Aorta (tissue), 5 donors: ENCODE results near the gene NFKBIE. TPM values are rescaled to one million over a fixed set of nuclear protein-coding genes. Genes with fewer than 3 reads are reported as not detected.

Experiments
- ATAC-seq: fragments of 200-7000 bp; cut with Tn5 transposase; one replicate; pipeline ENCODE4 v1.9.1; 2022; ENCODE audit warnings: moderate library complexity; ENCODE audit not compliant: low FRiP score
- DNase-seq, 2 donors: peaks; one replicate each; pipeline ENCODE4 v3.0.0-alpha.2; 2020
- H3K27ac ChIP-seq, 2 donors: one replicate each; pipeline ENCODE4 v1.5.1; 2013; ENCODE audit warnings: low read length in 2 of 2, mild to moderate bottlenecking in 2 of 2, moderate library complexity in 2 of 2, control low read depth in 1 of 2, inconsistent platforms in 1 of 2, low read depth in 1 of 2
- H3K27me3 ChIP-seq, 2 donors: one replicate each; pipeline ENCODE4 v1.6.1; 2013; ENCODE audit warnings: control low read depth in 1 of 2, low read length in 1 of 2, mild to moderate bottlenecking in 1 of 2, moderate library complexity in 1 of 2; ENCODE audit not compliant: insufficient read depth in 2 of 2, control insufficient read depth in 1 of 2
- H3K36me3 ChIP-seq, 2 donors: one replicate each; pipeline ENCODE4 v1.6.1; 2013; ENCODE audit warnings: control low read depth in 1 of 2, low read length in 1 of 2, mild to moderate bottlenecking in 1 of 2; ENCODE audit not compliant: insufficient read depth in 2 of 2, control insufficient read depth in 1 of 2
- H3K4me1 ChIP-seq, 2 donors: one replicate each; pipeline ENCODE4 v1.6.1; 2013; ENCODE audit warnings: low read length in 2 of 2, control low read depth in 1 of 2, mild to moderate bottlenecking in 1 of 2, moderate library complexity in 1 of 2; ENCODE audit not compliant: insufficient read depth in 2 of 2, control insufficient read depth in 1 of 2
- H3K4me3 ChIP-seq, 2 donors: one replicate each; pipeline ENCODE4 v1.5.1; 2013; ENCODE audit warnings: low read length in 2 of 2, control low read depth in 1 of 2, mild to moderate bottlenecking in 1 of 2
- H3K9me3 ChIP-seq: one replicate; pipeline ENCODE4 v1.6.1; 2013; ENCODE audit warnings: mild to moderate bottlenecking, low read length; ENCODE audit not compliant: control insufficient read depth
- WGBS, 2 donors: extraction: QIAGEN DNeasy Blood & Tissue Kit; methylation state at CpG; one replicate each; pipeline ENCODE4 v1.1.7; 2013; 5-methylcytosine and 5-hydroxymethylcytosine counted together
- intact Hi-C, 2 donors: fragments of 100-400 bp; cut with DNase I; formaldehyde crosslinking; loops; one replicate each; pipeline versions ENCODE4 v1.14.2 to v1.15.0; 2022
- polyA plus RNA-seq, 2 donors: library from polyadenylated mRNA; stranded (reverse); fragments of 200-250 nt; gene quantifications; one replicate each; pipeline ENCODE4 v1.2.3, GENCODE V29; 2013
- total RNA-seq, 2 donors: library from RNA; stranded (reverse); fragmentation: NEBNext Ultra II Directional; extraction: Animal tissue kit (Norgen Biotek cat#: 25700); gene quantifications; one replicate each; pipeline ENCODE4 v1.2.1, GENCODE V29; 2021
- donor health status: healthy with polysubstance abuse.
- donor health status: Bipolar disorder and iron deficiency.
- donor health status: DM: no; HTN: no; CAD: no.
- donor health status: DM: no; HTN: no; CAD: no.
- donor health status: DM: yes; HTN: yes; CAD: no.

NFKBIE gene
- total and polyA plus RNA-seq, 4 donors: 3.5 to 10.9 (median 4.9) TPM

- intact Hi-C loops: loop anchor here in 1 of 2 donors (5.0 kb wide), 1 partner anchor 42 kb away; no protein-coding TSS in a partner anchor
- H3K27me3 ChIP-seq: no peaks in the 10 kb centered on the region
- 2% methylated on average over 44 to 45 of the region's 45 CpGs for WGBS, 2 donors
- ATAC-seq: peak; percentile 83
- no peaks in the 10 kb centered on the region for H3K4me1 ChIP-seq
- H3K36me3 ChIP-seq: no peaks in the 10 kb centered on the region
- H3K27ac ChIP-seq: peak overlapping the region; percentile 53 to 89
- H3K4me3 ChIP-seq: peak overlapping the region; percentile 48 to 90
- DNase-seq: peak; percentile 94
- no peaks in the 10 kb centered on the region for H3K9me3 ChIP-seq
Measured at GRCh38 chr6:44219053-44219814, 46.1 kb downstream of the NFKBIE start.

GRCh38 chr6:44217332-44218143, 47.8 kb downstream of the NFKBIE start:
- intact Hi-C loops: loop anchor here in 1 of 2 donors (5.0 kb wide), 1 partner anchor 40 kb away; no protein-coding TSS in a partner anchor

GRCh38 chr6:44216677-44217331, 48.5 kb downstream of the NFKBIE start, which contains the start of gene MYMX:
Gene MYMX (plus strand): TSS chr6:44216926. CDS start chr6:44217472, 546 bp downstream.
- H3K9me3 ChIP-seq: no peaks in the 10 kb centered on the region
- WGBS, 2 donors: 49 to 50% methylated on average over 7 of the region's 7 CpGs
- H3K27me3 ChIP-seq: no peaks in the 10 kb centered on the region
- DNase-seq (no peak), ATAC-seq (no peak)
- H3K27ac ChIP-seq: peak within 1 kb of the TSS; percentile 2 to 64
- no peaks in the 10 kb centered on the region for H3K4me1 ChIP-seq
- H3K36me3 ChIP-seq: no peaks in the 10 kb centered on the region
- intact Hi-C loops: loop anchor here in 1 of 2 donors (5.0 kb wide), 1 partner anchor 40 kb away; no protein-coding TSS in a partner anchor
- H3K4me3 ChIP-seq: no peak within 1 kb of the TSS

More at GRCh38 chr6:44217332-44218143, 47.8 kb downstream of the NFKBIE start:
- H3K4me1 ChIP-seq: no peaks in the 10 kb centered on the region
- no peak overlapping the region for H3K4me3 ChIP-seq
- no peaks in the 10 kb centered on the region for H3K27me3 ChIP-seq
- ATAC-seq (peak; percentile 6), DNase-seq (peak; percentile 85 to 90)
- no peaks in the 10 kb centered on the region for H3K9me3 ChIP-seq
- peak overlapping the region; percentile 2 to 64 for H3K27ac ChIP-seq
- WGBS, 2 donors: 11 to 12% methylated on average over 16 of the region's 16 CpGs
- H3K36me3 ChIP-seq: no peaks in the 10 kb centered on the region

GRCh38 chr6:44214307-44214706, 51.0 kb downstream of the NFKBIE start:
- 92 to 95% methylated on average over 6 of the region's 6 CpGs for WGBS, 2 donors

GRCh38 chr6:44211284-44211683, 54.1 kb downstream of the NFKBIE start:
- H3K4me3 ChIP-seq: no peak overlapping the region
- DNase-seq: no peak
- no peaks in the 10 kb centered on the region for H3K4me1 ChIP-seq
- H3K27ac ChIP-seq: no peak overlapping the region
- no peaks in the 10 kb centered on the region for H3K27me3 ChIP-seq
- ATAC-seq: no peak
- intact Hi-C loops: no loop called here
- H3K9me3 ChIP-seq: no peaks in the 10 kb centered on the region
- WGBS, 2 donors: 74 to 87% methylated on average over 3 of the region's 3 CpGs
- no peaks in the 10 kb centered on the region for H3K36me3 ChIP-seq

More at GRCh38 chr6:44214307-44214706, 51.0 kb downstream of the NFKBIE start:
- intact Hi-C loops: no loop called here
- Histone ChIP-seq H3K9me3 (no peaks in the 10 kb centered on the region), H3K36me3 (no peaks in the 10 kb centered on the region), H3K27me3 (no peaks in the 10 kb centered on the region), H3K4me1 (no peaks in the 10 kb centered on the region), H3K4me3 (no peak overlapping the region), H3K27ac (no peak overlapping the region)
- ATAC-seq: no peak
- no peak for DNase-seq

Other genes with a start within 250 kb of the NFKBIE start
- gene MRPL14, start 138.1 kb downstream of the NFKBIE start, total RNA-seq: 10 to 100 TPM; 24.6 to 24.9 TPM
- 10 to 100 TPM; 39.0 to 40.3 TPM for gene MRPL14, start 138.1 kb downstream of the NFKBIE start, polyA plus RNA-seq
- gene TMEM63B, start 138.0 kb downstream of the NFKBIE start, total RNA-seq: 10 to 100 TPM; 16.0 to 23.5 TPM
- gene TMEM63B, start 138.0 kb downstream of the NFKBIE start, polyA plus RNA-seq: 10 to 100 TPM in 1 of 2 donors, 1 to 10 TPM in 1; 6.1 to 15.0 TPM
- gene CAPN11, start 106.7 kb downstream of the NFKBIE start, total RNA-seq: 1 to 10 TPM in 1 of 2 donors, under 1 TPM in 1; 0.81 to 2.2 TPM
- gene CAPN11, start 106.7 kb downstream of the NFKBIE start, polyA plus RNA-seq: under 1 TPM in 1 of 2 donors, not detected in 1; 0.46 TPM
- gene MYMX, start 48.6 kb downstream of the NFKBIE start, total RNA-seq: 1 to 10 TPM in 1 of 2 donors, not detected in 1; 1.6 TPM
- 1 to 10 TPM in 1 of 2 donors, not detected in 1; 1.3 TPM for gene MYMX, start 48.6 kb downstream of the NFKBIE start, polyA plus RNA-seq
- gene SLC29A1, start 42.0 kb downstream of the NFKBIE start, total RNA-seq: 100 to 1,000 TPM; 121 to 142 TPM
- gene SLC29A1, start 42.0 kb downstream of the NFKBIE start, polyA plus RNA-seq: 100 to 1,000 TPM in 1 of 2 donors, 10 to 100 TPM in 1; 38.3 to 120 TPM
- 100 to 1,000 TPM; 490 to 636 TPM for gene HSP90AB1, start 18.4 kb downstream of the NFKBIE start, total RNA-seq
- gene HSP90AB1, start 18.4 kb downstream of the NFKBIE start, polyA plus RNA-seq: 100 to 1,000 TPM; 385 to 391 TPM
- 10 to 100 TPM; 23.4 to 26.0 TPM for gene SLC35B2, start 8.0 kb downstream of the NFKBIE start, total RNA-seq
- gene SLC35B2, start 8.0 kb downstream of the NFKBIE start, polyA plus RNA-seq: 10 to 100 TPM; 10.6 to 27.7 TPM
- gene TMEM151B, start 4.9 kb upstream of the NFKBIE start, total RNA-seq: not detected
- gene TMEM151B, start 4.9 kb upstream of the NFKBIE start, polyA plus RNA-seq: not detected
- gene AARS2, start 47.8 kb upstream of the NFKBIE start, total RNA-seq: 10 to 100 TPM in 1 of 2 donors, 1 to 10 TPM in 1; 7.0 to 11.5 TPM
- gene AARS2, start 47.8 kb upstream of the NFKBIE start, polyA plus RNA-seq: 1 to 10 TPM; 2.3 to 4.4 TPM
- not detected for gene SPATS1, start 77.1 kb upstream of the NFKBIE start, total RNA-seq
- gene SPATS1, start 77.1 kb upstream of the NFKBIE start, polyA plus RNA-seq: not detected
- gene CDC5L, start 122.2 kb upstream of the NFKBIE start, total RNA-seq: 10 to 100 TPM; 17.6 to 22.6 TPM
- gene CDC5L, start 122.2 kb upstream of the NFKBIE start, polyA plus RNA-seq: 10 to 100 TPM in 1 of 2 donors, 1 to 10 TPM in 1; 7.0 to 10.2 TPM